Activated CD4-positive, alpha-beta T cell treated with anti-CD3 and anti-CD28 coated beads, Interleukin-2, amount 50 U/mL, for 4 hours (primary cell): ENCODE data around the gene FHL2.

Experiments used
- DNase-seq, 2 experiments: peaks; one replicate each; pipeline ENCODE4 v3.0.0-alpha.2; 2020

Gene FHL2

GRCh38 chr2:105396254-105397024, 2.4 kb downstream of the FHL2 start:
- DNase-seq = peak; percentile 38 to 53

DNA sequence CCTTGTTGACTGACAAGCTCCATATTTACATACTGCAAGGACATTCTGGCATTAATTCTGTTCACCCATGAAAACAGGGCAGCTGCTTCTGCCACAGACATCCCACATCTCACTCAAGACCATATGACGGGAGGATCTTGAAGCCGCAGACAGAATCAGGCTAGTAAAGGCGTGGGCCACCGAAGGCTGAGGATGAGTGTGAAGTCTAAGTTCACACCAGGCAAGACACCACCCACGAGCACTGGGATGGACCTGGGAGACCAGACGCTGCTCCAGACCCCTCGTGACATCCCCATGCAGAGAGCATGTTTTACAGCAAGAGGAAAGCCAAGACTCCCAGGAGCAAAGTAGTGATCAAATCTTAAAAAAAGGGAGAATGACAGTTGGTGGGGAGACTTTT, 3.2 kb downstream of the FHL2 start:
- no peak for DNase-seq

DNA sequence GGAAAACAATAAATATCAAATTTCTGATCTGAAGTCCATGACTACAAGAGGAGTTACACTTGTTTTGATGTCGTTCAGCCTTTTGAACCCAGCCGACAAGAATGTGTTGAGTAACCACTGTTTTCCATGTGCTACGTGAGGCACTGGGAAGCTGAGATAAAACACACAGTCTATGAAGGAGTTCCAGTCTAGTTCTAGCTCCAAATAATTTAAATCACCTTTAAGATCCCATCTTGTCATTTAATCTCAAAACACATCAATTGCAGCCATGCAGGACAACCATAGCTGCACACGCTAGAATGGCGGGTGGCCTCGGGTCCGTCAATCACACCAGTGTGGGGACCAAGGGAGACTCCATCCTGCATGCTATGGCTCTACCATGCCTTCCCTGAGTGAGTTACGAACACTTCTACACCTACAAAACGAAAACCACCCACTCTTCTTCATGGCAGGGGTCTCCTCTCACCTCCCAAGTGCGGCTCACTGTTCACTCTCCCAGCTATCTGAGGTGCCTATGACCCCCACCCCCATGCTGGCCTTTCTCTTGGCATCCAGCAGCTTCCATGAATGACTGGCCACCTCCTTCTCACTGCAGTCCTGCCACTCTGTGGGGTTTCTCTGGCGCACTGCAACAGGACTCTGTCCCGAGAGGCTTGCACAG, 3.8 kb downstream of the FHL2 start:
- DNase-seq = no peak

GRCh38 chr2:105393373-105394055, 5.3 kb downstream of the FHL2 start:
- DNase-seq = no peak

GRCh38 chr2:105391763-105392662, 6.8 kb downstream of the FHL2 start:
- DNase-seq = no peak

DNA sequence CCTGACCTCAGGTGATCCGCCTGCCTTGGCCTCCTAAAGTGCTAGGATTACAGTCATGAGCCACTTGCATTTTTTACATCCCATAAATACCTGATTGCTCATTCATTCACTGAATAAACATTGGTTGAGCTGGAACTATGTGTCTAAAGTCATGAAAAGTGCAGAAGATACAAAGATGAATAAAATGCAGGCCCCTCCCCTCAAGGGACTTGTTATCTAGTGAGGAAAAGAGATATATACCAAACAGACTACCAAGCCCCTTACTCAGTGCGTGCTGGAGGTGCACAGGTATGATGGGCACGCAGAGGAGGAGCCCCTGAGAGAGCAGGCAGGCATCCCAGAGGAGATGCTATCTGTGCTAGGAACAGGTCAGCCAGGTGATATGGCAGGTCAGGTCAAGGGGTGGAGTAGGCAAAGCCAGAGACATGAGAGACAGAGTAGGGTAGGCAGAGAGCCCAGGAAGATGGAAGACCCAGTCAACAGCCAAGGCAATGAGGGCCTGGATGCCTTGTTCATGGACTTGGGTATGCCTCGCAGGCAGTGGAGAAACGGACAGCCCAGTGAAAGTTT, 7.7 kb downstream of the FHL2 start:
- no peak for DNase-seq

GRCh38 chr2:105390454-105390853, 8.4 kb downstream of the FHL2 start:
- no peak for DNase-seq

- DNase-seq = no peak
These were observed 9.9 kb downstream of the FHL2 start for GRCh38 chr2:105388971-105389381.

- no peak for DNase-seq
These were observed 11.6 kb downstream of the FHL2 start for GRCh38 chr2:105387225-105387624.

DNA sequence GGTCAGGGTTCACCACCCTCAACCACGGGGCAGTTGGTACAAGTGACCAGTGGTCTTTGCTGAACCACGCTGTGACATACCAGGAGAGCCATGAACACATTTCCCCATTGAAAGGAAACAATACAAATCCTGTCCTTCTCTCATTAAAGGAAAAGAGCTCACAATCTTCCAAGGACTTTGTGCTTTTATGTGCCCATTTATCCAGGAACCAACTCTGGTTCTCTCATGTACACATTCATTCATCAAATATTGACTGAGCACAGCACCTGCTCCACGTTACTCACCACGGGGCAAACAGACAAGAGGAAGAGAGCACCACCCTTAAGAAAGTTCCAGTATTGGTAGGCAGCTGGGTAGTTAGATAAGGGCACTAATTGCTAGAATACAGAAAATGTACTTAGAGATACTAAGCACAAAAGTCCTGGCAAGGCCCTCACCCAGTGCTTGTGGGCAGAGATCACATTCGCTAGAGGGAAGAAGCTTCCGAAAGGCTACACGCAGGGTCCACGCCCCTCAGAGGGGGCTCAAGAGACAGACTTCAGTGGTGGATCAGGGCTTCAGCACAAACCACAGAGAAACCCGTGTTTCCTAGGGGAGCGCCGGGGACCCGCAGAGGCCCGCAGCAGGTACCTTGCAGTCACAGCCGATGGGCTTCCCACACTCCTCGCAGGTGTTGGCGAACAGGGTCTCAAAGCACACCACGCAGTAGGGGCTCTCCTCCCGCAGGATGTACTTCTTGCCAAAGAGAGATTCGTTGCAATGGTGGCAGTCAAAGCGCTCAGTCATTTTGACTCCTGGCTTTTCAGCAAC, 12.9 kb downstream of the FHL2 start:
- DNase-seq = no peak

GRCh38 chr2:105384861-105385260, 14.0 kb downstream of the FHL2 start:
- DNase-seq = no peak

DNA sequence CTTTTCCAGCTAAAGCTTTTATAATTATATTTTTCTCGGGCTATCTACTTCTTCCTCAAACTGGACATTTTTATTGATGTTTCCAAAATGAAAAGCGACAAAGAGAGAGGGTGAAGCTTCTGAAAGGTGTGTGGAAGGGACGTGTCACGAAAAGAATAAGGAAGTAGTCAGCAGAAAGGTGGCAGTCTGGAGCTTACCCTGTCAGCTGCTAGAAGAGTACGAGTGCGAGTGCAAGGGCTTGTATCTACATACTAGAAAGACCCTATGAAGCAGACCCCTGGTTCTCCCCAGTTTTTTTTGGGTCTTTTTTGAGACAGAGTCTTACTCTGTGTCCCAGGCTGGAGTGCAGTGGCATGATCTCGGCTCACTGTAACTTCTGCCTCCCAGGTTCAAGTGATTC, 14.6 kb downstream of the FHL2 start:
- no peak for DNase-seq

- no peak for DNase-seq
These were observed 15.3 kb downstream of the FHL2 start for GRCh38 chr2:105383432-105384166.

DNA sequence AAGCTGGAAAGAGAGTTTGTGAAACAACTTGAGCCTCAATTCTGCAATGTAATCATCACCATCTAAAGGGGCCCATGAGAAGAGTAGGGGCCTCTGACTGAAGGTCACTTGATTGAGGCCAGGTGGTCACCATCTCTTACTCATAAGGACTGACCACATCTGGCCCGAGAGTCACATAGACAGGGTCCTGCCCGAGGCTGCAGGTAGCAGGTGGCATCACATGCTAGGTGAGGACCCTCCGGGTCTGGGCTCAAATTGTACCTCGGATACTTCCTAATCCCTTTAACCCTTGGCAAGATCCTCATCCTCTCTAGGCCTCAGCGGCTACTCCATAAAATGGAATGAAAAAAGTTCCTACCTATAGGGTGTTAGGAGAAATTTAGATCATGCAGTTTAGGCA, 16.7 kb downstream of the FHL2 start:
- DNase-seq = no peak

- no peak for DNase-seq
These were observed 17.7 kb downstream of the FHL2 start for GRCh38 chr2:105381101-105381668.

GRCh38 chr2:105380432-105381100, 18.3 kb downstream of the FHL2 start:
- no peak for DNase-seq

DNA sequence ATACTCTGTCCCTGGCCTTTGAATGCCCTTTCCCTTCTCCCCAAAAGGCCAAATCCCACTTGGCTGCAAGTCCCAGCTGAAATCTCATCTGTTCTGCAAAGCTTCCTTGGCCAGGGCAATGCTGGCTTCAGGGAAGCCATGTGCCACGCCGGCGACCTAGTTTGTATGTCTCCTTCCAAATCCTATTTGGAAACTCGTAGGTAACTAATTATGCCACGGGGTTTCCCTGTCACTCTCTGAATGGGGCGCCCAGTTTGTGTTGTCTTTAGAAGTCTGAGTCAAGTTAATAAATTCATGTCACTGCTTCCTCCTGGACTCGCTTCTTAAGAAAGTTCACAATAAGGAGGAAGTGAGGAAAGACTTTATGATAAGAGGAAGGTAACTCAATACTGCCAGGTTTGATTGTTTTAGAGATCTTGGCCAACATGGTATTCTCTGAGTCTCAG, 19.1 kb downstream of the FHL2 start:
- no peak for DNase-seq

GRCh38 chr2:105378921-105379383, 19.9 kb downstream of the FHL2 start:
- DNase-seq = no peak

DNA sequence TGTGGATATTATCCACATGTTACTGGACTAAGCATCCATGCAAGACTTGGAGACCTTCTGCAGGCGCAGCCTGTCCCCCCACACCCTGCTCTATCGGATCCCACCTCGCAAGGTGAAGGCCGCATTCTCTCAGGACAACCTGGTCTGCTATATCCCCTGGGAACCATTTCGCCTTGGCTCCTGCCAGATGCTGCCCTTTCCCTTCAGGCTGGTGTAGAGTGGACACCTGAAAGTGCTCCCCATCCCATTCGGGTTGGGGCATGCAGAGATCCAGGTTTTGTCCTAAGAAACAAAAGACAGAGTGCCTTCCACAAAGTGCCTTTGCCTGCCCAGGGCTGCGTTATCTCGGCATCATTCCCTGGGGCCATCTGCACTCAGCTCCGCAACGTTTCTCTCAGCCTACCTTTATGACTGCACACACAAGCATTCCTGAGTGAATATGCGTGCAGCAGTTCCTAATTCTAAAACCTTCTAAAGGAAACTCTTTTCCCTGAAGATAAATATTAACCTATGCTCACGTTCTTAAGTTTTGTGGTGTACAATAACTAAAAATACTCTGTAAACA, 20.5 kb downstream of the FHL2 start:
- DNase-seq = no peak
